DMS53 (cell line): ENCODE results near the gene CCDC32.

Experiments used
- DNase-seq: peaks from one replicate; lab custom pipeline; 2025; lab: John Stamatoyannopoulos, UW

The CCDC32 gene

GRCh38 chr15:40512440-40512839 lies 52.4 kb downstream of the CCDC32 start:
- no peak for DNase-seq

- peak; percentile 82 for DNase-seq
Measured at GRCh38 chr15:40511472-40512133, 53.2 kb downstream of the CCDC32 start.

- DNase-seq, result peak; percentile 62
Measured at GRCh38 chr15:40511093-40511471, 53.8 kb downstream of the CCDC32 start.

GRCh38 chr15:40510201-40510600 lies 54.6 kb downstream of the CCDC32 start:
- no peak for DNase-seq

- no peak for DNase-seq
Measured at GRCh38 chr15:40508216-40508615, 56.6 kb downstream of the CCDC32 start.

- DNase-seq, result peak; percentile 85
Measured at GRCh38 chr15:40506964-40507571, 57.8 kb downstream of the CCDC32 start.
